Measurements from ENCODE around the gene TMCC2. TPM values are rescaled to one million over a fixed set of nuclear protein-coding genes. Genes with fewer than 3 reads are reported as not detected.

Gene TMCC2
- 3.0 and 3.6 TPM in 2 replicates for total RNA-seq

GRCh38 chr1:205227584-205228013 lies at the start of gene TMCC2:
Gene TMCC2, plus strand, starts transcription at chr1:205227946. Its CDS starts 619 bp downstream, at chr1:205228565.

GRCh38 chr1:205211169-205211838 lies 16.4 kb upstream of the TMCC2 start, which contains the start of gene DSTYK:
Gene DSTYK, minus strand, starts transcription at chr1:205211702. Its CDS starts 167 bp downstream, at chr1:205211535.

GRCh38 chr1:205321162-205321958 lies 93.6 kb downstream of the TMCC2 start, which contains the start of gene NUAK2:
Gene NUAK2, minus strand, starts transcription at chr1:205321745. Its CDS starts 117 bp downstream, at chr1:205321628.

Other genes with a start within 250 kb of the TMCC2 start
- not detected in 2 replicates for gene CNTN2, start 184.7 kb upstream of the TMCC2 start, total RNA-seq
- gene TMEM81, start 143.5 kb upstream of the TMCC2 start, total RNA-seq: 1.3 and 3.6 TPM in 2 replicates
- gene RBBP5, start 106.0 kb upstream of the TMCC2 start, total RNA-seq: 13.2 and 13.8 TPM in 2 replicates
- 7.4 and 14.4 TPM in 2 replicates for gene DSTYK, start 16.2 kb upstream of the TMCC2 start, total RNA-seq
- gene NUAK2, start 93.8 kb downstream of the TMCC2 start, total RNA-seq: 2.1 and 13.1 TPM in 2 replicates
- 0.08 and 1.2 TPM in 2 replicates for gene KLHDC8A, start 129.0 kb downstream of the TMCC2 start, total RNA-seq
- not detected in 2 replicates for gene LEMD1, start 194.1 kb downstream of the TMCC2 start, total RNA-seq
- under 0.01 TPM in 1 of 2 replicates, not detected in the other for gene BLACAT1, start 228.1 kb downstream of the TMCC2 start, total RNA-seq

Measured in epithelial cell of alveolus of lung (primary cell).